Stimulated activated CD4-positive, alpha-beta T cell treated with anti-CD3 and anti-CD28 coated beads, Interleukin-1b, Interleukin-23, amount 100 ng/mL, for 1 hour (primary cell): Measurements from ENCODE around the gene GAS7.

Experiments
- DNase-seq, 2 donors: peaks; one replicate each; pipeline ENCODE4 v3.0.0-alpha.2; 2020; ENCODE audit warnings: low read depth in 2 of 2

The GAS7 gene

DNA sequence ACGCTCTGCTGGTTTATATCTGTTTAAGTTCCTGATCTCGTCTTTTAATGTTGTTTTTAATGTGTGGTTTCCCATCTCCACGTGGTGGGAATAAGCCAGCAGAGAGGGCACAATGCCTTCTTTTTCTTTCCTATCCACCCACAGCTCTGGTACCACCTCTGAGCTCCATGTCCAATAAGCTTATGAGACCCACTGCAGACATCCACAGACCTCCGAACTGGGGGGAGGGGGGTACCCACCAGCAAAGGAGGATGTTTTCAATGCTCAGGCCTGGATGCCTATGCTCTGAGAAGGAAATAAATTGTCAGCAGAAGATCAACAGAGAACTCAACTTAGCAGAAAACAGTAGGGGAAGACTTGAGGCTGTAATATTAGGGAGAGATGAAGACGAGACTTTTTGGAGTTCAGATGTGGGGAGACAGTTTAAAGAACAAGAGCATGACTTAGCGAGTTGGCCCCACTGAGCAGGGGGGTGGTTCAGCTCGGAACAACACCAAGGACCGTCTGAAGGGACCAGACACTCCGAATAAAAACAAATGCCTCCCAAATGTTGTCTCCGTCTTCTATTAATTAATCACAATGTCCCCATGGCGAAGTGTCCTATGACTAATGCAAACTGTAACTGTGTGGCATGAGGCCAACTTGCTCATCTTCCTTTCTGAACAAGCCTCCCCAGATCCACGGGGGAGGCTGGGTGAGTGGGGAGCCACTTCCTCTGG lies 62.7 kb downstream of the GAS7 start:
- no peak for DNase-seq

DNA sequence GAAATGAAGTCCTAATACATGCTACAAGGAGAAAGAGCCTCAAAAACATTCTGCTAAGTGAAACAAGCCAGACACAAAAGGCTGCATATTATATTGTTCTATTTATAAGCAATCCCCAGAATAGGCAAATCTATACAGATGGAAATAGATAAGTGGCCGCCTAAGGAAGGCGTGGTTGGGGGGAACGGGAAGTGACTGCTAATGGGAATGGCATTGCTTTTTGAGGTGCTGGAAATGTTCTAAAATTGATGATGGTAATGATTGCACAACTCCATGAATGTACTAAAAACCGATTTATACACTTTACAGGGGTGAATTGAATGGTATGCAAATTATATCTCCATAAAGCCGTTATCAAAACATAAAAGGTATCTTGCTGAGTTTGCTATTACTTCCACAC lies 67.7 kb downstream of the GAS7 start:
- DNase-seq: no peak

- no peak for DNase-seq
Measured at GRCh38 chr17:10130263-10130662, 68.1 kb downstream of the GAS7 start.

DNA sequence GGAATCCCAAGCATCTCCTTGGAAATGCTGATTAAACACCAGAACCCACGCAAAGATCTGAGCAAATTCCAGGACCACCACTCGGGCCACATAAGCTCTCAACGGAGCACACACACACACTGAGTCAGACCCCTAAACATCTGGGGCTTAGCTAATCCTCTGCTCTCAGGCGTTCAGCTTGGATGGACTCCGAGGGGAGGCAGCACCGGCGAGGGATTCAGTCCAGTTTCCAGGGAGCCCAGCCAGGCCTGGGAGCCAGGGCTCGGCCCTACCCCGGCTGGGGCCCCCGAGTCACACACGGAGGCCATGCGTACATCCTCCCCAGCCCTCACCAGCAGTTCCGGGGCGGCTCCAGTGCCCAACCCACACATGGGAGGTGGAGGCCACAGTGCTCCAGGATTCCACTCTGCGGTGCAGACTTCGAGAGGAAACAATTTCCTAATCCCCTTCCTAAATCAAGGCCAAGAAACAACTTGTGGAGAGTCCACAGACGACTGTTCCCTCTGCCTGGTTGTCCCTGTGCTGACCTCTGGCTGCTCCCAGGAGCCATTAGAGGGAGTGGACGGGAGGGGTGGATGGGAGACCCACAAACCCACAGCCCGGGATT lies 70.5 kb downstream of the GAS7 start:
- no peak for DNase-seq

- DNase-seq: no peak
Measured at GRCh38 chr17:10126616-10127501, 71.5 kb downstream of the GAS7 start.

DNA sequence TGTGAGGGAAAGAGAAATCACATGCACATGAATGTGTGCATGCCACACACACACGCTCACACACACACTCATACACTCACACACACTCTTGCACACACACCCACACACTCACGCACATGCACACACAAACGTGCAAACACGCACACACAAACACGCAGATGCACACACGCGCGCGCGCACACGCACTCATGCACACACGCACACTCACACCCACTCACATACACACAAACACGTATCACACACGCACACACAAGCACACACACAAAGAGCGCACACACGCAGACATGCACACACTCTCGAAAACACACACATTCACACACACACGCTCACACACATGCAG lies 72.2 kb downstream of the GAS7 start:
- DNase-seq: no peak

DNA sequence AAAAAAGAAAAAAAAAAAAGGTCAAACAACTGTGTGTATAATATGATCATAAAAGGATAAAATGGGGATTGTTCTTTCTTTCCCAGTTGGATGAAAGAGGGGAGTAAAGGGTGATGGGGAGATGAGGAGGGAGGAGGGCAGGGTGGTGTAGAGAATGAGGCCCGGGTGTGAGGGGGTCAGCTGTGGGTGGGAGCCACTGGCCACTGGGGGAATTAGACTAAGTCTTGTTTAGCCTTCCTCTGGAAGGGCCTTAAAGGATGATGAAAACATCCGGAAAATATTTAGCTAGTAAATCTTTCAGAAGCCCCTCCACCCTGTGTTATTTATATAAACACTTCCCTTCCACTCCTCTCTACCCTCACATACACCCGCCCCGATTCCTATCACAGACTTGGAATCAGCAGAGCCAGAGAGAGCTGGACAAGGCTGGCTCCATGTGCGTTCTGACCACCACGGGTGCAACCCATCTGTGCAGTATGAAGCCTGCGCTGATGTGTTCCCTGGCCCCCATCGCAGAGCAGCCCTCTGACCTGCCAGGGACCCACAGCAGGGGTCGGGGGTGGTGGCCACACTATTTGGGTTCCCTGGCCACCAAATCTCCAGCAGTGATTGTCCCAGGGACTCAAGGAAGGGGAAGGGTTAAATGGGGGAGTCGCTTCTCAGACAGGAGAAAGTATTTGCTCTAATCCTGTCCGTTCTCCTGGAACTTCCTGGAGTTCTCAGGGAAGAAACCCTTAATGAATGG lies 72.7 kb downstream of the GAS7 start:
- no peak for DNase-seq

GRCh38 chr17:10123093-10123492 lies 75.3 kb downstream of the GAS7 start:
- no peak for DNase-seq

- no peak for DNase-seq
Measured at GRCh38 chr17:10121971-10122707, 76.3 kb downstream of the GAS7 start.

- DNase-seq: no peak
Measured at GRCh38 chr17:10120749-10121148, 77.7 kb downstream of the GAS7 start.

DNA sequence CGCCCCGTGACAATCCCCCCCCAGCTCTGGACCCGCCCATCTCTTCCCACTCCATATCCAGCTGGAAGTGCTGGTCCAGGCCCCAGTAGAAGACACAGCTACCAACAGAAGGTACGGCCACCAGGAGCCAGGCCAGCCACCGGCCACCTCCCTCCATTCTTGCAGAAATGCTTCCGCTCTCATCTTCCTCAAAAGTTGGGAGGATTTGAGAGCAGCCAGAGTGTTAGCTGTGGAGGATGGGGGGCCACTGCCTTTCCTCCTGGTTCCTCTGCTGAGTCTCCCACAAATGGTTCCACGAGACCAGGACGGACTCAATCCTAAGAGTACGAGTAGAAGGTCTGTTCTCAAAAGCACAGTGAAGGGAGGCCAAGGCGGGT lies 78.3 kb downstream of the GAS7 start:
- no peak for DNase-seq

- no peak for DNase-seq
Measured at GRCh38 chr17:10119203-10120108, 79.0 kb downstream of the GAS7 start.

- DNase-seq: no peak
Measured at GRCh38 chr17:10118788-10119130, 79.6 kb downstream of the GAS7 start.

DNA sequence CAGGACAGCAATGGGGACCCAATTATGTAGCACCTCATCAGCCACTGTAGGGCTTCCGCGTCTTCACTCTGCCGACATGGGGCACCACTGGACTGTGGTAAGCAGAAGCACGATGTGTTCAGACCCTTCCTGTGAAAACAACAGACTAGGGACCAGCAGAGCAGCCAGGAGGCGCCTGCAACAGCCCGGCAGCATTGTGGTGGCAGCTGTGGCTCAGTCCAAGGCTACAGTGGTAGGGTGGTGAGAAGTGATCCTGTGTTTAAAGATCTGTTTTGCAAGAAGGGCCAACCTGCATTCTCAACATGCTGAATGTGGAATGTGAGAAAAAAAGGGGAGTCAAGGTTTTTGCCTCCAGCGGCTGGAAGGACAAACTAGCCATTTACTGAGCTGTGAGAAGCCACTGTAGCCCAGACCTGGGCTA lies 80.8 kb downstream of the GAS7 start:
- DNase-seq: no peak

DNA sequence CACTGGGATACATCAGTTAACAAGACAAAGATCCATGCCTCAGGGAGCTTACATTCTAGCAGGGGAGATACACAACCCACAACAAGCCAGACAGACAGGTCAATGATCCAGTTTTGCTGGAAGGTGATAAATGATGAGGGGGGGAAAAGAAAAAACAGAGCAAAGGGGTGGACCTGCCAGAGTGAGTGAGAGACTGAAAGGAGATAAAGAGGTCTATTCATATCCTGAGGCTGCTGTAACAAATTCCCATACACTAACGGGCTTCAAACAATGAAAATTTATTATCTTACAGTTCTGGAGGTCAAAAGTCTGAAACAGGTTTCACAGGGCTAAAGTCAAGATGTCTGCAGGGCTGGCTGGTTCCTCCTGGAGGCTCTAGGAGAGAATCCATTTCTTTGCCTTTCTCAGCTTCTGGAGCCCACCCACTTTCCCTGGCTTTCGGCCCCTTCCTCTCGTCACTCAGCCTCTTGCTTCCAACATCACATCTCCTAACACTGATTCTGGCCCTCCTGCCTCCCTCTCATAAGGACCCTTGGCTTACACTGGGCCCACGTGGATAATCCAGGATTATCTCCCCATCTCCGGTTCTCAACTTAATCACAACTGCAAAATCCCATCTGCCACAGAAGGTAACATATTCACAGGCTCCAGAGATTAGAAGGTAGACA lies 81.5 kb downstream of the GAS7 start:
- no peak for DNase-seq

- no peak for DNase-seq
Measured at GRCh38 chr17:10116267-10116666, 82.1 kb downstream of the GAS7 start.

DNA sequence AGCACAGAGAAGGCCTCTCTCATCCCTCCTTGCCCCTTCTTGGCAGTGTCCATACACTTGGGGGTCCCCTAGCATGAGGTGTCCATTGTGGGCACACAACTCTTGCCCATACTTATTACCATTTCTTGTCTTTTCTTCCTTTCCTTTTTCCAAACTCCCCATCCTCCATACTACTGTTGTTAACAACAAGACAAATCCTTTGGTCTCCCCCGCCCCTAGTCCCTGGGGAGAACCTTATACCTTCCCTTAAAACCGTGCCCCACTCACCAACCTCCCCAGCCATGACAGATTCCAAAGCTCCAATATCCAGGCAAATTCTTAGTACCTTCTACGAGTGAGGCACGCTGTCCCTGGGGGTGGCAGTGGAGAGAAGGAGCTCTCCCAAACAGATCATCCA lies 82.9 kb downstream of the GAS7 start:
- DNase-seq: no peak

DNA sequence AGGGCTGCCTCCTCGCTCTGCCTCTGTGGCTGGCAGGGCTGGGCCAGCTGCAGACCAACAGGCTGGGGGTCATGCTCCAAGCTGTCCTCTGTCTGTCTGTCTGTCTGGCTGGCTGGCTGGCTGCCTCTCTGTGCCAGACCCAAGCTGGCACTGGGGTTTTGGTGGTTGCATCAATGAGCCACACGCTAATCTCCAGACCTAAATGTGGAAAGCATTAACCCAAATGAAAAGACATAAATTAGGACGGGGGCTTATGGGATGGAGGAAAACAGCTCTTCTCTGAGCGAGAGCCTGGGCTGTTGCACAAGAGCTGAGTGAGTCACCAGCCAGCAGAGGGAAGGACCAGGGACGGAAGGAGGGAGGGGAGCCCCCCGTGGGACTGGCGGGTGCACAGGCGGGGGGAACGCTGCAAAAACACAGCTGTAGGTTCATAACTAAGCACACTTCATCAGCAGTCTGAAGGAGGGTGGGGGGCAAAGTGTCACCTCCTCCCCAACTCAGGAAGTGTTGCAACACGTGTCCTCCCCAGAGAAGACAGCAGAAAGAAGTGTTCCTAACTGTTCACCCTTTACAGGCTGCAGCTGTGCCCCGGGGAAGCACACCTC lies 83.4 kb downstream of the GAS7 start:
- no peak for DNase-seq

DNA sequence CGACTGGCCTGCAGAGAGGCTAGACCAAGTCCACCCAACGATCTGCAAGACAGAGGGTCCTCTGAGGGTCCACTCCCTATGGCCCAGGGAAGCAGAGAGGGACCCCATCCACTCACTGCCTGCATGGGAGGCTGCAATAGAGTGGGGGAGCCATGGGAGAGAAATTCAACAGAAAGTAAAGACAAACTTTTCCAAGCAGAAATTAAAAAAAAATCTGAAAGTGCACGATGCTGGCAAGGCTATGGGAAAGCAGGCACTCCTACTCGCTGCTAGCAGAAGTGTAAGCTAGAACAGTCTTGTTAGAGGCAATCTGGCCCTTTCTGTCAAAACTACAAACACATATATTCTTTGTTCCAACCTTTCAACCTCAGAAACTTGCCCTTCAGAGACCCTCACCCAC lies 85.4 kb downstream of the GAS7 start:
- DNase-seq: no peak
